Measurements from ENCODE around the gene BCAM.

- no peak for TF ChIP-seq ASH2L (IDR thresholded peaks at IDR 0.05; ENCODE audit: borderline replicate concordance, low read depth)
- TF ChIP-seq GABPA (IDR thresholded peaks at IDR 0.05; ENCODE audit: low read depth), result no peak
Observed at GRCh38 chr19:44785993-44786392, 22.9 kb upstream of the BCAM start.
